GM12878 (cell line): ENCODE measurements around the gene LENEP. TPM values are rescaled to one million over a fixed set of nuclear protein-coding genes. Genes with fewer than 3 reads are reported as not detected.

Source experiments
- BHLHE40 ChIP-seq, 2 experiments: fragments of 450-650 bp in 1 of 2; IDR thresholded peaks; 2 replicates each; pipeline ENCODE4 v1.6.1; 2011 to 2017; ENCODE audit warnings: low read depth in 2 of 2, borderline replicate concordance in 1 of 2, improper control_type of control experiment in 1 of 2, low read length in 1 of 2, mild to moderate bottlenecking in 1 of 2
- CHD2 ChIP-seq: IDR thresholded peaks from 2 replicates; pipeline ENCODE4 v1.6.1; 2011; ENCODE audit warnings: low read depth, low read length, improper control_type of control experiment, borderline replicate concordance
- EGR1 ChIP-seq, 2 experiments: IDR thresholded peaks; 1 replicate in 1 of 2; 2 replicates in 1 of 2; pipeline ENCODE4 v1.6.1; 2011 to 2012; ENCODE audit warnings: low read depth in 2 of 2, low read length in 2 of 2, borderline replicate concordance in 1 of 2, mild to moderate bottlenecking in 1 of 2, moderate library complexity in 1 of 2
- EP300 ChIP-seq, 2 experiments: fragments of 150-350 bp in 1 of 2; IDR thresholded peaks; 2 replicates each; pipeline ENCODE4 v1.6.1; 2011 to 2012; ENCODE audit warnings: low read depth in 2 of 2, low read length in 2 of 2, borderline replicate concordance in 1 of 2, improper control_type of control experiment in 1 of 2, inconsistent platforms in 1 of 2; ENCODE audit not compliant: control insufficient read depth in 1 of 2
- GATAD2B ChIP-seq: fragments of 450-650 bp; conservative IDR thresholded peaks from 2 replicates; pipeline ENCODE4 v1.6.1; 2017; ENCODE audit warnings: low read depth, mild to moderate bottlenecking, moderate library complexity
- MEF2B ChIP-seq: fragments of 450-650 bp; IDR thresholded peaks from 2 replicates; pipeline ENCODE4 v1.6.1; 2018; ENCODE audit warnings: mild to moderate bottlenecking, moderate library complexity; ENCODE audit not compliant: partially characterized antibody, poor library complexity, severe bottlenecking
- NBN ChIP-seq: fragments of 450-650 bp; IDR thresholded peaks from 2 replicates; pipeline ENCODE4 v1.6.1; 2016
- NFIC ChIP-seq: IDR thresholded peaks from 2 replicates; pipeline ENCODE4 v1.6.1; 2012; ENCODE audit warnings: low read depth, mild to moderate bottlenecking, inconsistent platforms, low read length, moderate library complexity
- PAX5 ChIP-seq: IDR thresholded peaks from 2 replicates; pipeline ENCODE4 v1.6.1; 2011; ENCODE audit warnings: low read depth, low read length, borderline replicate concordance
- SMAD1 ChIP-seq: fragments of 450-650 bp; IDR thresholded peaks from 2 replicates; pipeline ENCODE4 v1.6.1; 2018; ENCODE audit warnings: mild to moderate bottlenecking, low read depth; ENCODE audit not compliant: partially characterized antibody
- polyA plus RNA-seq, 11 experiments: library from polyadenylated mRNA; depleted of rRNA in 4 of 11; unstranded in 6 of 11; stranded (reverse) in 5 of 11; fragments of >200 nt; fragmentation: Nextera tagmentation in 4 of 11; fragmentation: Illumina TruSeq in 1 of 11; extraction: Ambion mirVana in 4 of 11; extraction: Trizol in 1 of 11; gene quantifications; 1 replicate in 1 of 11; 2 replicates in 10 of 11; pipeline versions ENCODE4 v1.2.1 to v1.2.3, GENCODE V29; 2011 to 2016; ENCODE audit warnings: inconsistent platforms in 2 of 11, missing spikeins in 2 of 11, low read depth in 1 of 11
- total RNA-seq, 4 experiments: library from RNA; depleted of rRNA in 3 of 4; stranded (reverse); fragments of >200 nt in 3 of 4; fragmentation: Illumina TruSeq in 1 of 4; extraction: Trizol in 1 of 4; gene quantifications; 2 replicates each; pipeline versions ENCODE4 v1.2.1 to v1.2.3, GENCODE V29; 2013 to 2021
- TF ChIP-seq, protein P1 (sequence below): IDR thresholded peaks from 2 replicates; pipeline ENCODE4 v1.6.1; 2011; ENCODE audit warnings: mild to moderate bottlenecking, low read depth, low read length, moderate library complexity; ENCODE audit not compliant: insufficient replicate concordance
- TF ChIP-seq, protein P2 (sequence below): fragments of 450-650 bp; IDR thresholded peaks from 2 replicates; pipeline ENCODE4 v1.6.1; 2017; ENCODE audit warnings: low read depth, mild to moderate bottlenecking, moderate library complexity
- TF ChIP-seq, protein P3 (sequence below): fragments of 450-650 bp; IDR thresholded peaks from 2 replicates; pipeline ENCODE4 v1.6.1; 2014; ENCODE audit warnings: mild to moderate bottlenecking
- TF ChIP-seq, protein P4 (sequence below): fragments of 450-650 bp; IDR thresholded peaks from 2 replicates; pipeline ENCODE4 v1.6.1; 2016; ENCODE audit warnings: mild to moderate bottlenecking
- TF ChIP-seq, protein P5 (sequence below): fragments of 450-650 bp; conservative IDR thresholded peaks from 2 replicates; pipeline ENCODE4 v1.6.1; 2017; ENCODE audit warnings: mild to moderate bottlenecking, moderate library complexity

The LENEP gene
- total and polyA plus RNA-seq, 10 of the 15 experiments (the other 5 are each of a cell fraction or from before 2014, with no cell fraction given): 0.27 to 1.1 (median 0.64) TPM; not detected in 7

DNA sequence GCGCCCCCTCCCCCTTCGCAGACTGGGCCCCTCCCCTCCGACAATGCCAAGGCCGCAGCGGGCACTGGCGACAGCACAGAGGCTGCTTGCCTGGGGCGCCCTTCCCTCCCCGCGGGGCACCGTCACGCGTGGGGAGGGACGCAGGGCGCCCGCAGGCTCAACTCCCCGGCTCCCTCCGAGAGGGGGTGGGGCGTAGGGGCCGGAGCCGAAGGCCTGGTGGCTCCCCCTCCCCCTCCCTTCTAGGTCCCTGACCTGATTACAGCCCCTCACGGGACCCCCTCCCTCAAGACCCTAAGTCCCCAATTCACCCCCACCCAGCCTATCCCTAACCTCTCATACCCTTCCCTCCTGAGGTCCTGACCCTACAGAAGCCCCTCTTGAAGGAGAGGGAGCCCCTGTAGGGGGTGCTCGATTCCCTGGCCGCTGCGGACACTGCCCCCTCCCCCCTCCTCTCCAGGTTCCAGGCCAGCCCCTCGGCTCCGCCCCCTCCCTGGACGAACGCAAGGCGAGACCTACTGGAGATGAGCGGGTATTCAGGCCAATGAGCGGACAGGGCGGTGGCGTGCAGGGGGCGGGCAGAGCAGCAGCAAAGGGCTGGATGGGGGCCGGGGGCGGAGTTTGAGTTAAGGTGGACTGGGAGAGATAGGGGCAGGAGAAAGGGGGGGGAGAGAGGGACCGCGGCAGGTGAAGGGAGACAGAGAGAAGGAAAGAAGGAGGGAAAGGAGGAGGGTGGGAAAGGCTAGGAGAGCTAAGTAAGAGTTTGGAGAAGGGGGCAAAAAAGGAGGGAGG lies 8.5 kb downstream of the LENEP start (continued):
- TF ChIP-seq, protein P1, sequence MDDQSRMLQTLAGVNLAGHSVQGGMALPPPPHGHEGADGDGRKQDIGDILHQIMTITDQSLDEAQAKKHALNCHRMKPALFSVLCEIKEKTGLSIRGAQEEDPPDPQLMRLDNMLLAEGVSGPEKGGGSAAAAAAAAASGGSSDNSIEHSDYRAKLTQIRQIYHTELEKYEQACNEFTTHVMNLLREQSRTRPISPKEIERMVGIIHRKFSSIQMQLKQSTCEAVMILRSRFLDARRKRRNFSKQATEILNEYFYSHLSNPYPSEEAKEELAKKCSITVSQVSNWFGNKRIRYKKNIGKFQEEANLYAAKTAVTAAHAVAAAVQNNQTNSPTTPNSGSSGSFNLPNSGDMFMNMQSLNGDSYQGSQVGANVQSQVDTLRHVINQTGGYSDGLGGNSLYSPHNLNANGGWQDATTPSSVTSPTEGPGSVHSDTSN: peak; percentile 96
- TF ChIP-seq NBN: peak; percentile 91
- TF ChIP-seq PAX5: no peak
- TF ChIP-seq NFIC: no peak
- peak; percentile 23 for TF ChIP-seq SMAD1
- TF ChIP-seq, protein P2, sequence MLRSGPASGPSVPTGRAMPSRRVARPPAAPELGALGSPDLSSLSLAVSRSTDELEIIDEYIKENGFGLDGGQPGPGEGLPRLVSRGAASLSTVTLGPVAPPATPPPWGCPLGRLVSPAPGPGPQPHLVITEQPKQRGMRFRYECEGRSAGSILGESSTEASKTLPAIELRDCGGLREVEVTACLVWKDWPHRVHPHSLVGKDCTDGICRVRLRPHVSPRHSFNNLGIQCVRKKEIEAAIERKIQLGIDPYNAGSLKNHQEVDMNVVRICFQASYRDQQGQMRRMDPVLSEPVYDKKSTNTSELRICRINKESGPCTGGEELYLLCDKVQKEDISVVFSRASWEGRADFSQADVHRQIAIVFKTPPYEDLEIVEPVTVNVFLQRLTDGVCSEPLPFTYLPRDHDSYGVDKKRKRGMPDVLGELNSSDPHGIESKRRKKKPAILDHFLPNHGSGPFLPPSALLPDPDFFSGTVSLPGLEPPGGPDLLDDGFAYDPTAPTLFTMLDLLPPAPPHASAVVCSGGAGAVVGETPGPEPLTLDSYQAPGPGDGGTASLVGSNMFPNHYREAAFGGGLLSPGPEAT: peak; percentile 99
- TF ChIP-seq EGR1 (IDR thresholded peaks at IDR 0.05; ENCODE audit: borderline replicate concordance in 1 of 2, low read depth in 2 of 2, low read length in 2 of 2): peak in 1 of 2 experiments; percentile 87; a peak in 2 of 3 replicates
- no peak for TF ChIP-seq EP300 (IDR thresholded peaks at IDR 0.05; ENCODE audit: borderline replicate concordance in 1 of 2, control insufficient read depth in 1 of 2, low read depth in 2 of 2, low read length in 2 of 2)
- TF ChIP-seq, protein P3, sequence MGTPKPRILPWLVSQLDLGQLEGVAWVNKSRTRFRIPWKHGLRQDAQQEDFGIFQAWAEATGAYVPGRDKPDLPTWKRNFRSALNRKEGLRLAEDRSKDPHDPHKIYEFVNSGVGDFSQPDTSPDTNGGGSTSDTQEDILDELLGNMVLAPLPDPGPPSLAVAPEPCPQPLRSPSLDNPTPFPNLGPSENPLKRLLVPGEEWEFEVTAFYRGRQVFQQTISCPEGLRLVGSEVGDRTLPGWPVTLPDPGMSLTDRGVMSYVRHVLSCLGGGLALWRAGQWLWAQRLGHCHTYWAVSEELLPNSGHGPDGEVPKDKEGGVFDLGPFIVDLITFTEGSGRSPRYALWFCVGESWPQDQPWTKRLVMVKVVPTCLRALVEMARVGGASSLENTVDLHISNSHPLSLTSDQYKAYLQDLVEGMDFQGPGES: peak; percentile 64; the same call in 1 of the 2 replicates
- TF ChIP-seq BHLHE40 (IDR thresholded peaks at IDR 0.05; ENCODE audit: borderline replicate concordance in 1 of 2, low read depth in 2 of 2, low read length in 1 of 2): peak; percentile 92 to 97
- TF ChIP-seq CHD2: peak; percentile 87
- TF ChIP-seq, protein P4, sequence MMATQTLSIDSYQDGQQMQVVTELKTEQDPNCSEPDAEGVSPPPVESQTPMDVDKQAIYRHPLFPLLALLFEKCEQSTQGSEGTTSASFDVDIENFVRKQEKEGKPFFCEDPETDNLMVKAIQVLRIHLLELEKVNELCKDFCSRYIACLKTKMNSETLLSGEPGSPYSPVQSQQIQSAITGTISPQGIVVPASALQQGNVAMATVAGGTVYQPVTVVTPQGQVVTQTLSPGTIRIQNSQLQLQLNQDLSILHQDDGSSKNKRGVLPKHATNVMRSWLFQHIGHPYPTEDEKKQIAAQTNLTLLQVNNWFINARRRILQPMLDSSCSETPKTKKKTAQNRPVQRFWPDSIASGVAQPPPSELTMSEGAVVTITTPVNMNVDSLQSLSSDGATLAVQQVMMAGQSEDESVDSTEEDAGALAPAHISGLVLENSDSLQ: peak; percentile 98
- TF ChIP-seq, protein P5, sequence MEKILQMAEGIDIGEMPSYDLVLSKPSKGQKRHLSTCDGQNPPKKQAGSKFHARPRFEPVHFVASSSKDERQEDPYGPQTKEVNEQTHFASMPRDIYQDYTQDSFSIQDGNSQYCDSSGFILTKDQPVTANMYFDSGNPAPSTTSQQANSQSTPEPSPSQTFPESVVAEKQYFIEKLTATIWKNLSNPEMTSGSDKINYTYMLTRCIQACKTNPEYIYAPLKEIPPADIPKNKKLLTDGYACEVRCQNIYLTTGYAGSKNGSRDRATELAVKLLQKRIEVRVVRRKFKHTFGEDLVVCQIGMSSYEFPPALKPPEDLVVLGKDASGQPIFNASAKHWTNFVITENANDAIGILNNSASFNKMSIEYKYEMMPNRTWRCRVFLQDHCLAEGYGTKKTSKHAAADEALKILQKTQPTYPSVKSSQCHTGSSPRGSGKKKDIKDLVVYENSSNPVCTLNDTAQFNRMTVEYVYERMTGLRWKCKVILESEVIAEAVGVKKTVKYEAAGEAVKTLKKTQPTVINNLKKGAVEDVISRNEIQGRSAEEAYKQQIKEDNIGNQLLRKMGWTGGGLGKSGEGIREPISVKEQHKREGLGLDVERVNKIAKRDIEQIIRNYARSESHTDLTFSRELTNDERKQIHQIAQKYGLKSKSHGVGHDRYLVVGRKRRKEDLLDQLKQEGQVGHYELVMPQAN: 0 out of 2 replicates have a peak, but pooled peaks have one; percentile 63
- peak; percentile 98 for TF ChIP-seq GATAD2B
- TF ChIP-seq MEF2B: peak; percentile 74
